AG10803 (cell line): ENCODE measurements around the gene ADSS1.

Experiments used
- DNase-seq: peaks from one replicate; pipeline ENCODE4 v3.0.0; 2010; ENCODE audit warnings: low read depth
- H3K4me3 ChIP-seq: 2 replicates; pipeline ENCODE4 v1.5.1; 2011; ENCODE audit warnings: mild to moderate bottlenecking, low read length, control low read depth
- TF ChIP-seq, protein P1 (sequence below): conservative IDR thresholded peaks from 2 replicates; pipeline ENCODE4 v1.5.1; 2011; ENCODE audit warnings: mild to moderate bottlenecking, low read length, control low read depth, inconsistent platforms

The ADSS1 gene

DNA sequence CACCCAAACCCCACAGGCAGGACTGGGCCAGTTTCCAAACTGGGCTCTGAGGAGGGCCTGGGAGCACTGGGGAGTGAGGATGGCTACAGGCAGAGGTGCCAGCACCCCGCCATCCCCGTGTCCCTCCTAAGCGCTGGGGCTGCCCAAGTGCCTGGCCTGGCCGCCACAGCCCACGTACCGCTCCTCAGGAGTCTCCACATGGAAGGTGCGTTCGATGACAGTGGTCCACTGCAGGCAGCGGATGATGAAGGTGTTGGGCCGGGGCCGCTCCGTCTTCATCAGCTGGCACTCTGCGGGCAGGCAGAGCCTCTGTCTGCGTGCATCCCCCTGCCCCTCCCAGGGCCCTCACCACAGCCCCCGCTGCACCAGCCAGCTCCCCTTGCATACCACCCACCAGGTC, 52.5 kb downstream of the ADSS1 start:
- no peak overlapping the region for H3K4me3 ChIP-seq
- TF ChIP-seq, protein P1, sequence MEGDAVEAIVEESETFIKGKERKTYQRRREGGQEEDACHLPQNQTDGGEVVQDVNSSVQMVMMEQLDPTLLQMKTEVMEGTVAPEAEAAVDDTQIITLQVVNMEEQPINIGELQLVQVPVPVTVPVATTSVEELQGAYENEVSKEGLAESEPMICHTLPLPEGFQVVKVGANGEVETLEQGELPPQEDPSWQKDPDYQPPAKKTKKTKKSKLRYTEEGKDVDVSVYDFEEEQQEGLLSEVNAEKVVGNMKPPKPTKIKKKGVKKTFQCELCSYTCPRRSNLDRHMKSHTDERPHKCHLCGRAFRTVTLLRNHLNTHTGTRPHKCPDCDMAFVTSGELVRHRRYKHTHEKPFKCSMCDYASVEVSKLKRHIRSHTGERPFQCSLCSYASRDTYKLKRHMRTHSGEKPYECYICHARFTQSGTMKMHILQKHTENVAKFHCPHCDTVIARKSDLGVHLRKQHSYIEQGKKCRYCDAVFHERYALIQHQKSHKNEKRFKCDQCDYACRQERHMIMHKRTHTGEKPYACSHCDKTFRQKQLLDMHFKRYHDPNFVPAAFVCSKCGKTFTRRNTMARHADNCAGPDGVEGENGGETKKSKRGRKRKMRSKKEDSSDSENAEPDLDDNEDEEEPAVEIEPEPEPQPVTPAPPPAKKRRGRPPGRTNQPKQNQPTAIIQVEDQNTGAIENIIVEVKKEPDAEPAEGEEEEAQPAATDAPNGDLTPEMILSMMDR, result no peak
- no peak for DNase-seq

DNA sequence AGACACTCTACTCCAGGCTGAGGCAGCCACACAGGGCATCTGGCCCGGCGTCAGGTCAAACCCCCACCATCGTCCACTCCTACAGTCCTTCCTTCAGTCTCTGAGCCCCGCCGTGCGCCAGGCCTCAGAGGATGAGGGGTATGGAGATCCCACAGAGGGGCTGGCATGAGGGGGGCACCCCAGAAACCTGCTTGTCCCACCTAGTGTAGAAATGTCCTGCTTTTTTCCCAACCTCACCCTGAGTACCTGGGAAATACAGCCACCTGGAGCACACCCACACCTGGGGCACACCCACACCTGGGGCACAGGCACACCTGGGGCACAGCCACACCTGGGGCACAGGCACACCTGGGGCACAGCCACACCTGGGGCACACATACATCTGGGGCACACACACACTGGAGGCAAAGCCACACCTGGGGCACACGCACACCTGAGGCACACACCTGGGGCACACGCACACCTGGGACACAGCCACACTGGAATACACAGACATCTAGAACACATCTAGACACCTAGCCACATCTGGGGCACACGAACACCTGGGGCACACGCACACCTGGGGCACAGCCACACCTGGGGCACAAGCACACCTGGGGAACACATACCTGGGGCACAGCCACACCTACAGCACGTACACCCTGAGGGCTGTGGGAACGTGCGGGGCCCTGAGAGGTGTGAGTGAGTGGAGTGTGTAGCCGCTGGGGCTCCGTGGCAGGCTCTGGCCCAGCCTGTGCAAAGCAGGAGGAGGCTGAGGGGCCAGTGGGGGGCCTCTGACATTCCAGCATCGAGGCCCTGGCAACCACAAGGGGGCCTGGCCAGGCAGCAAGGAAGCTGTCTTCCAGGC, 53.2 kb downstream of the ADSS1 start:
- no peak overlapping the region for H3K4me3 ChIP-seq
- TF ChIP-seq, protein P1, result no peak
- no peak for DNase-seq

DNA sequence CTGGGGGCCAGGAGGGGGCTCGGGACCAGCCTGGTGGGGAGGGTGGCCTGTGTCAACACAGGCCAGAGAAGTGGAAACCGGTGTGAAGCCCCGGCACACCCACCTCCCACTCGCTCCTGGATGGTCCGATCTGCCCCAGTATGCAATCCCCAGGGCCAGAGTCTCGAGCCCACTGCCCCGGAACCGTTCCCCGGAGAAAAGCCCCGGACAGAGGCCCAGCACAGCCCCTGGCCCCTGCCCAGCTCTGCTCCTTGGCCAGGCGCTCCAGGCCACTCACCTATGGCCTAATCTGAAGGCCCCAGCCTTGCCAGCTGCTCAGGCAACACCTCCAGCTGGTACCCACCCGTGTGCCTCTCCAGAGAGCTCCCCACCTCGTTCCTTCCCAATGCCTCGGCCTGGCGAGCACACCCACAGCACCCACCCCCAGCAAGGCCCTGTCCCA, 53.8 kb downstream of the ADSS1 start:
- no peak for DNase-seq
- TF ChIP-seq, protein P1, result no peak
- no peak overlapping the region for H3K4me3 ChIP-seq

- no peak overlapping the region for H3K4me3 ChIP-seq
- TF ChIP-seq, protein P1, result no peak
- no peak for DNase-seq
These were observed 54.8 kb downstream of the ADSS1 start for GRCh38 chr14:104778694-104779331.

DNA sequence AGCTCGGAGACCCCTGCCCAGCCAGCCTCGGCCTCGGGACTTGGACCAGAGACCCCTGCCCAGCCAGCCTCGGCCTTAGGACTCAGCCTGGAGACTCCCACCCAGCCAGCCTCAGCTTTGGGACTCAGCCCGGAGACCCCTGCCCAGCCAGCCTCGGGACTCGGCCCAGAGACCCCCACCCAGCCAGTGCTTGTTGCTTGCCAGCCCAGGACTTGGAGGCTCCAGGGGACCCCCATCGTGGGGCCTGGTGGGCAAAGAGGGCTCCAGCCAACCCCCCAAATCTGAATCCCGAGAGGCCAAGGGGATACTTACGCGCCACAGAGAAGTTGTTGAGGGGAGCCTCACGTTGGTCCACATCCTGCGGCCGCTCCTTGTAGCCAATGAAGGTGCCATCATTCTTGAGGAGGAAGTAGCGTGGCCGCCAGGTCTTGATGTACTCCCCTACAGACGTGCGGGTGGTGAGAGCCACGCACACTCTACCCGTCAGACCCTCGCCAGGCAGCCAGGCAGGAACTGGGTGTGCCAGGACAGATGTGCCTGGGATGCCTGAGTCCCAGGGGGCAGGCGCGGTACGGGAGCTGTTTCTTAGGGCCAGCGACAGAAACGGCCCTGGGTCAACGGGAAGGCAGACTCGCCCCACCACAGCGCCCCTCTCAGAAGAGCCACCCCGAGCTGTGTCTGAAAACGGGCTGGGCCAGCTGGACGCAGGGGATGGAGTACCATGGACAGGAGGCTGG, 55.9 kb downstream of the ADSS1 start:
- no peak overlapping the region for H3K4me3 ChIP-seq
- no peak for DNase-seq
- TF ChIP-seq, protein P1, result no peak

DNA sequence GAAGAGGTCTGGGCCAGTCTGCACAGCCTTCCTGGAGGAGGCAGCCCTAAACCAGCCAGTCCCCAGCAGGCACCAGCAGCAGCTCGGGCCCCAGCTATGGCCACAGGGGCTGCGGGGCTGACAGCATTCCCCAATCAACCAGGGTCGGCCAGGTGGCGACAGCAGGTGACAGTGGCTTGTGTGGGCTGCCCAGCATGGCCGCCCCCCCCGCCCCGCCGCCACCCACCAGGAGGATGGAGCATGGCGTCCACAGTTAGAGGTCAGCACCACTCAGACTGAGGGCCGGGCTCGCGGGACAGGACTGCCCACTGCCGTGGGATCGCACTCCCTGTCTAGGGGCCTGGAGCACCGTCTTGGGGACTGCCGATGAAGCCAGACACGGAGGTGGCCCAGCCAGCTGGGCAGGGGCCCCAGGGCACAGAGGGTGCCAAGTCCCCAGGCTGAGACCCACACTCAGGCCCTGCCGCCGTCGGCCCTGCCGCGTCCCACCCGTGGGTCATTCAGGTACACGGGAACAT, 56.5 kb downstream of the ADSS1 start:
- TF ChIP-seq, protein P1, result no peak
- no peak overlapping the region for H3K4me3 ChIP-seq
- DNase-seq, result no peak
